Suprapubic skin (tissue), 4 donors: ENCODE measurements around the gene E2F3. TPM values are rescaled to one million over a fixed set of nuclear protein-coding genes. Genes with fewer than 3 reads are reported as not detected.

ENCODE experiments used
- DNase-seq, 2 donors: peaks; one replicate each; pipeline ENCODE4 v3.0.0-alpha.2; 2019; ENCODE audit warnings: low spot score in 2 of 2
- H3K27ac ChIP-seq: fragments of 200-600 bp; sonication (generic); one replicate; pipeline ENCODE4 v1.5.1; 2019
- H3K27me3 ChIP-seq: fragments of 200-600 bp; sonication (generic); one replicate; pipeline ENCODE4 v1.5.1; 2019
- H3K36me3 ChIP-seq: fragments of 200-600 bp; sonication (generic); one replicate; pipeline ENCODE4 v1.5.1; 2019
- H3K4me1 ChIP-seq: fragments of 200-600 bp; sonication (generic); one replicate; pipeline ENCODE4 v1.5.1; 2019
- H3K4me3 ChIP-seq: fragments of 200-600 bp; sonication (generic); one replicate; pipeline ENCODE4 v1.5.1; 2019; ENCODE audit warnings: mild to moderate bottlenecking
- H3K9me3 ChIP-seq: fragments of 200-600 bp; sonication (generic); one replicate; pipeline ENCODE4 v1.5.1; 2019
- EP300 ChIP-seq: sonication (generic); formaldehyde crosslinking; IDR thresholded peaks from one replicate; pipeline ENCODE4 v1.6.1; 2017; ENCODE audit warnings: antibody characterized with exemption
- POLR2A ChIP-seq, 2 donors: fragments of 450-650 bp; IDR thresholded peaks; one replicate each; pipeline ENCODE4 v1.6.1; 2017; ENCODE audit warnings: antibody characterized with exemption in 2 of 2, mild to moderate bottlenecking in 2 of 2, moderate library complexity in 2 of 2
- POLR2AphosphoS5 ChIP-seq, 3 donors: sonication (generic); formaldehyde crosslinking; IDR thresholded peaks; one replicate each; pipeline ENCODE4 v1.6.1; 2017; ENCODE audit warnings: antibody characterized with exemption in 3 of 3
- WGBS: methylation state at CpG from one replicate; pipeline ENCODE4 v1.1.5; 2018; 5-methylcytosine and 5-hydroxymethylcytosine counted together
- total RNA-seq, 4 donors: library from RNA; depleted of rRNA; stranded (reverse); fragments of >200 nt; gene quantifications; one replicate each; pipeline ENCODE4 v1.1.0, GENCODE V29; 2016
- TF ChIP-seq, protein P1 (sequence below), 2 donors: fragments of 200-600 bp in 1 of 2; fragments of 450-650 bp in 1 of 2; sonication (generic) in 1 of 2; IDR thresholded peaks; one replicate each; pipeline ENCODE4 v1.5.1; 2016 to 2019; ENCODE audit warnings: antibody characterized with exemption in 2 of 2, mild to moderate bottlenecking in 1 of 2, moderate library complexity in 1 of 2

The E2F3 gene
- total RNA-seq, 4 donors from 2014 or later = 1.9 to 3.6 (median 2.9) TPM

DNA sequence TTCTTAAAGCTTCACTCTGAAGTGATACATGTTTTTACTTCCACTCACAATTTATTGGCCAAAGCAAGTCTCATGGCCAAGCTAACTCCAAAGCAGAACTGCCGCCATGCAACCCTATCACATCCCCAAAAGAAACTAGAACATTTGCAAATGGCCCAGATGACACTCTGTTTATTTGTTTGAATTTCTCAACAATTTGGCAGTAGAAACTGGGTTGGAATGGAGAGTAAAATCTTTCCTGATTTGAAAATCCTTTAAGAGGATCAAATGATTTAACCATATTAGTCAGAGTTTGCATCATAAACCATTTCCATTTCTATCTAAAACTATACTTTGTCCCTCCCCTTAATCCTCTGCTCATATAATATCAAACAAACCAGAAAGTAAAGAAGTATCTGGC, 39.1 kb upstream of the E2F3 start:
- H3K4me3 ChIP-seq = no peak overlapping the region
- H3K36me3 ChIP-seq = no peaks in the 10 kb centered on the region
- no peak for DNase-seq
- peaks cover 9% of the 10 kb centered on the region for H3K4me1 ChIP-seq
- no peak for TF ChIP-seq POLR2A (IDR thresholded peaks at IDR 0.05)
- TF ChIP-seq EP300 = no peak
- TF ChIP-seq POLR2AphosphoS5 (IDR thresholded peaks at IDR 0.05) = no peak
- TF ChIP-seq, protein P1, sequence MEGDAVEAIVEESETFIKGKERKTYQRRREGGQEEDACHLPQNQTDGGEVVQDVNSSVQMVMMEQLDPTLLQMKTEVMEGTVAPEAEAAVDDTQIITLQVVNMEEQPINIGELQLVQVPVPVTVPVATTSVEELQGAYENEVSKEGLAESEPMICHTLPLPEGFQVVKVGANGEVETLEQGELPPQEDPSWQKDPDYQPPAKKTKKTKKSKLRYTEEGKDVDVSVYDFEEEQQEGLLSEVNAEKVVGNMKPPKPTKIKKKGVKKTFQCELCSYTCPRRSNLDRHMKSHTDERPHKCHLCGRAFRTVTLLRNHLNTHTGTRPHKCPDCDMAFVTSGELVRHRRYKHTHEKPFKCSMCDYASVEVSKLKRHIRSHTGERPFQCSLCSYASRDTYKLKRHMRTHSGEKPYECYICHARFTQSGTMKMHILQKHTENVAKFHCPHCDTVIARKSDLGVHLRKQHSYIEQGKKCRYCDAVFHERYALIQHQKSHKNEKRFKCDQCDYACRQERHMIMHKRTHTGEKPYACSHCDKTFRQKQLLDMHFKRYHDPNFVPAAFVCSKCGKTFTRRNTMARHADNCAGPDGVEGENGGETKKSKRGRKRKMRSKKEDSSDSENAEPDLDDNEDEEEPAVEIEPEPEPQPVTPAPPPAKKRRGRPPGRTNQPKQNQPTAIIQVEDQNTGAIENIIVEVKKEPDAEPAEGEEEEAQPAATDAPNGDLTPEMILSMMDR (IDR thresholded peaks at IDR 0.05) = no peak
- H3K27ac ChIP-seq = no peak overlapping the region
- H3K27me3 ChIP-seq = no peaks in the 10 kb centered on the region
- 85% methylated on average over 1 of the region's 1 CpG for WGBS
- no peaks in the 10 kb centered on the region for H3K9me3 ChIP-seq

DNA sequence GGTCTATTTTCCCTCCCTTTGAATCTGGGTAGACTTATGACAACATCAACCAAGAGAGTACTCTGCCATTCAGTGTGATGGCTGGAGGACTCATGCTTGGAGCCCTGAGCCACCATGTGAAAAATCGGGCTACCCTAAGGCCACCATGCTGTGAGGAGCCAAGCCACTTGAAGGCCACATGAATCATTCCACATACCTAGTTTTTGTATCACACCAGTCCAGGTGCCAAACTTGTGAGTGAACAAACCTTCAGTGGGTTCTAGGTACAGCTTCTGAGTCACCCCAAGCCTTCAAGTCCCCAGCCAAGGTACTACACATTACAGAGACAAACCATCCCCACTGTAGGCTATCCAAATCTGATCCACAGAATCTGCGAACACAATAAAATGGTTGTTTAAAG, 37.4 kb upstream of the E2F3 start:
- H3K4me3 ChIP-seq = no peak overlapping the region
- H3K27me3 ChIP-seq = no peaks in the 10 kb centered on the region
- H3K4me1 ChIP-seq = peaks cover 9% of the 10 kb centered on the region
- no peak for DNase-seq
- WGBS = 92% methylated on average over 2 of the region's 2 CpGs
- TF ChIP-seq, protein P1 (IDR thresholded peaks at IDR 0.05) = no peak
- no peak for TF ChIP-seq POLR2AphosphoS5 (IDR thresholded peaks at IDR 0.05)
- TF ChIP-seq EP300 = no peak
- TF ChIP-seq POLR2A (IDR thresholded peaks at IDR 0.05) = no peak
- no peaks in the 10 kb centered on the region for H3K36me3 ChIP-seq
- H3K27ac ChIP-seq = no peak overlapping the region
- H3K9me3 ChIP-seq = no peaks in the 10 kb centered on the region

DNA sequence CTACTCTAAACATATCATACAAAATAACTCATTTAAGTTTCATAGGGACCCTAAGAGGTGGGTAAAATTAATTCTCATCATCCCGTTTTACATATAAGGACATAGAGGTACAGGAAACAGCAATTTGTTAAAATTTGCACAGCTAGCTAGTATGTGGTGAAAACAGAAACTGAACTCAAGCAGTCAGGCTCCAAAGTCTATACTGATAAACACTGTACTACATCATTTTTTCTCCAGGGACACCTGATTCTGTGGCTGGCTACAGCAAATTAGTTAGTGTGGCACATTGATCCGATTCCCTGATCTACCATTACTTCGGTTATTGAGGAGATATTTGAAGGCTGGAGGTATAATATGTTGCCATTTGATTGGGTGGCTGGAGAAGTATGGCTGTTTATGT, 36.2 kb upstream of the E2F3 start:
- no peaks in the 10 kb centered on the region for H3K27me3 ChIP-seq
- H3K4me1 ChIP-seq = peaks cover 9% of the 10 kb centered on the region
- H3K9me3 ChIP-seq = no peaks in the 10 kb centered on the region
- no peak overlapping the region for H3K4me3 ChIP-seq
- H3K27ac ChIP-seq = no peak overlapping the region
- no peaks in the 10 kb centered on the region for H3K36me3 ChIP-seq
- no peak for DNase-seq
- TF ChIP-seq POLR2A (IDR thresholded peaks at IDR 0.05) = no peak
- no peak for TF ChIP-seq POLR2AphosphoS5 (IDR thresholded peaks at IDR 0.05)
- TF ChIP-seq EP300 = no peak
- TF ChIP-seq, protein P1 (IDR thresholded peaks at IDR 0.05) = no peak
- 87% methylated on average over 3 of the region's 3 CpGs for WGBS

DNA sequence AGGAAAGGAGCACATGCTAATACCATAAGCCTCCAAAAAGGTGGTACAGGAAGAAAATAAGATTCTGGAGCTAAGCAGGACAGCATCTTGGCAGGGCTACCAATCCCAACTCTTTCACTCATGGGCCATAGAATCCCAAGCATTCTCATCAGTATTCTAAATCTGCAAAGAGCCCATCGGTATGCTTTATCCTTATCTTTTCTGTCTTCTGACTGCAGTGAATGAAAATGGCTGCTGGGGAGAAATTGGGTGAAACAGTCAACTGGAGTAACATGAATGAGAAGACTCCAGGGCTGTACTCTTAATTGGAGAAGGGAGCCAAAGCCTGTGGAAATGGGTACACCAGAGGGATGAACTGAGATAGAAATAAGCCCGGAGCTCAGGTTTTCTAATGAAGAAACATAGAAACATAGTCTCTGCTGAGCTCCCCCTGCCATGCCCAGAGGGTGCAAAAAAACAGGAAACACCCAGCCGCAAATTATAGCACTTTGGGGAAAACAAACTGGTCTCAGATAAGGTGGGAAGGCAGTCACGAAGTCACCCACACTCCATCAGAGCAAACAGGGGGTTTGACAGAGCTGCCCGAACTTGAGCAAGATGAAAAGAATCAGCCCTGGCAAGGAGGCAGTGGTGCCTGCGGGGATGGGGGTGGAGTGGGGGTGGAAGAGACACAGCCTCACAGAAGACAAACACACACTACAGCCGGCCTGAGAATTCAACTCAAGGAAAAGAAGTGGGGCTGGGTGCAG, 35.4 kb upstream of the E2F3 start:
- 23% methylated on average over 7 of the region's 7 CpGs for WGBS
- no peak for DNase-seq

DNA sequence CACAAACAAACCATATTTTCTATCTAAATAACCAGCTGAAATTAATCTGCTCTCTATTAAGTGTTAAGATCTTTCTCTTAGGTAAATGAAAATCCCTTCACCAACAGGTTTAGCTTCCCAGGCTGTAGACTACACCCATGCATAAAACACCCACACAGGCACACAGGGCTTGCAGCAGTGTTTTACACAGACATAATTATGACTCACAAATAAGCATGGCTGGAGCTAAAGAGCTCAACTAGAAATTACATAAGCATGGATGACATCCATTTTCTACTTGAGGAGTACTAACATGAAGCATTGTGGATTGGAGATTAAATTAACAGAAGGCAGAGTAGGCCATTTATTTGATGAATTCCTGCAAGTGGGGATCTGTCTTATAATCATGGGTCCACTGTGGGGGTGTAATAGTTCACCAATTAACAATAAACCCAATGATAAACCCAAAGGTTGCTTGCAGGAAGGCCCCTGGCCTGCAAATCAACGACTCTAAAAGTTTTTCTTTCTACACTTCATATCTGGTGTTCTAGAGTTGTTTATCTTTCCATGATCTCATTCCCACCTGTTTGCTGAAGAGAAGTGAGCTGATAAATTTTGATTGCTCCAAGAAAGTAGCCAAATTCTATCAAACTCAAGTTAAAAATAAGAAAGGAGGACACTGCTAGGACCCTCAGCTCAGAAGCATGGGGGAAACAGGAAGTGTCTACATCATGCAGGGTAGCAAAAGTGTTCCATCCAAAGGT, 33.8 kb upstream of the E2F3 start:
- WGBS = 61% methylated on average over 1 of the region's 1 CpG
- no peaks in the 10 kb centered on the region for H3K27me3 ChIP-seq
- TF ChIP-seq, protein P1 (IDR thresholded peaks at IDR 0.05) = no peak
- TF ChIP-seq POLR2AphosphoS5 (IDR thresholded peaks at IDR 0.05) = no peak
- TF ChIP-seq POLR2A (IDR thresholded peaks at IDR 0.05) = no peak
- TF ChIP-seq EP300 = no peak
- no peak overlapping the region for H3K4me3 ChIP-seq
- H3K36me3 ChIP-seq = no peaks in the 10 kb centered on the region
- H3K4me1 ChIP-seq = peaks cover 9% of the 10 kb centered on the region
- peak overlapping the region; percentile 42 for H3K27ac ChIP-seq
- H3K9me3 ChIP-seq = no peaks in the 10 kb centered on the region
- DNase-seq = no peak

More for the DNA sequence above, 35.4 kb upstream of the E2F3 start:
- no peak for TF ChIP-seq EP300
- TF ChIP-seq, protein P1 (IDR thresholded peaks at IDR 0.05) = no peak
- no peaks in the 10 kb centered on the region for H3K27me3 ChIP-seq
- H3K4me1 ChIP-seq = peaks cover 9% of the 10 kb centered on the region
- no peak overlapping the region for H3K27ac ChIP-seq
- no peaks in the 10 kb centered on the region for H3K36me3 ChIP-seq
- no peaks in the 10 kb centered on the region for H3K9me3 ChIP-seq
- H3K4me3 ChIP-seq = no peak overlapping the region
